HG02938 (cell line): Measurements from ENCODE around the gene EDARADD.
A peak's percentile ranks its signal among the peaks of the same experiment; 100 is the strongest.
"Not testable (repeated sequence)": the region's sequence is repeated elsewhere in the genome, so short reads cannot be mapped to it uniquely, and the experiment has no call there.

ENCODE experiments used
- ATAC-seq: cut with Tn5 transposase; IDR thresholded peaks from one replicate; pipeline ENCODE4 v1.9.1; 2021; ENCODE audit warnings: mild to moderate bottlenecking, moderate library complexity; ENCODE audit not compliant: unreplicated experiment

EDARADD gene

GRCh38 chr1:236429715-236430274, 35.7 kb downstream of the EDARADD start:
- ATAC-seq, result no peak

- no peak for ATAC-seq
Observed at GRCh38 chr1:236433819-236434315, 39.8 kb downstream of the EDARADD start.

- ATAC-seq, result no peak
Observed at GRCh38 chr1:236438614-236439013, 44.5 kb downstream of the EDARADD start.

GRCh38 chr1:236440373-236440772, 46.3 kb downstream of the EDARADD start:
- no peak for ATAC-seq

- ATAC-seq, result no peak
Observed at GRCh38 chr1:236450779-236451178, 56.7 kb downstream of the EDARADD start.

- ATAC-seq, result peak; percentile 51
Observed at GRCh38 chr1:236451796-236452373, 57.8 kb downstream of the EDARADD start.

GRCh38 chr1:236455243-236455642, 61.2 kb downstream of the EDARADD start:
- no peak for ATAC-seq

GRCh38 chr1:236457775-236458174, 63.7 kb downstream of the EDARADD start:
- ATAC-seq, result peak; percentile 58

GRCh38 chr1:236458996-236459395, 64.9 kb downstream of the EDARADD start:
- no peak for ATAC-seq

- no peak for ATAC-seq
Observed at GRCh38 chr1:236460103-236460502, 66.0 kb downstream of the EDARADD start.

- ATAC-seq, result not testable (repeated sequence)
Observed at GRCh38 chr1:236464197-236464596, 70.1 kb downstream of the EDARADD start.

GRCh38 chr1:236465231-236465958, 71.3 kb downstream of the EDARADD start:
- ATAC-seq, result peak; percentile 44

- ATAC-seq, result peak; percentile 95
Observed at GRCh38 chr1:236465959-236466303, 71.8 kb downstream of the EDARADD start.

GRCh38 chr1:236467327-236467641, 73.2 kb downstream of the EDARADD start:
- no peak for ATAC-seq

- ATAC-seq, result no peak
Observed at GRCh38 chr1:236468625-236469024, 74.5 kb downstream of the EDARADD start.

- ATAC-seq, result no peak
Observed at GRCh38 chr1:236469466-236469865, 75.4 kb downstream of the EDARADD start.

GRCh38 chr1:236471096-236471495, 77.0 kb downstream of the EDARADD start:
- no peak for ATAC-seq

GRCh38 chr1:236471653-236472052, 77.6 kb downstream of the EDARADD start:
- no peak for ATAC-seq

GRCh38 chr1:236472850-236473788, 79.0 kb downstream of the EDARADD start:
- ATAC-seq, result no peak

GRCh38 chr1:236476019-236476418, 81.9 kb downstream of the EDARADD start:
- ATAC-seq, result no peak

GRCh38 chr1:236480758-236481436, 86.8 kb downstream of the EDARADD start:
- no peak for ATAC-seq
